ENCODE results near the gene NCAPG.

Gene NCAPG

DNA sequence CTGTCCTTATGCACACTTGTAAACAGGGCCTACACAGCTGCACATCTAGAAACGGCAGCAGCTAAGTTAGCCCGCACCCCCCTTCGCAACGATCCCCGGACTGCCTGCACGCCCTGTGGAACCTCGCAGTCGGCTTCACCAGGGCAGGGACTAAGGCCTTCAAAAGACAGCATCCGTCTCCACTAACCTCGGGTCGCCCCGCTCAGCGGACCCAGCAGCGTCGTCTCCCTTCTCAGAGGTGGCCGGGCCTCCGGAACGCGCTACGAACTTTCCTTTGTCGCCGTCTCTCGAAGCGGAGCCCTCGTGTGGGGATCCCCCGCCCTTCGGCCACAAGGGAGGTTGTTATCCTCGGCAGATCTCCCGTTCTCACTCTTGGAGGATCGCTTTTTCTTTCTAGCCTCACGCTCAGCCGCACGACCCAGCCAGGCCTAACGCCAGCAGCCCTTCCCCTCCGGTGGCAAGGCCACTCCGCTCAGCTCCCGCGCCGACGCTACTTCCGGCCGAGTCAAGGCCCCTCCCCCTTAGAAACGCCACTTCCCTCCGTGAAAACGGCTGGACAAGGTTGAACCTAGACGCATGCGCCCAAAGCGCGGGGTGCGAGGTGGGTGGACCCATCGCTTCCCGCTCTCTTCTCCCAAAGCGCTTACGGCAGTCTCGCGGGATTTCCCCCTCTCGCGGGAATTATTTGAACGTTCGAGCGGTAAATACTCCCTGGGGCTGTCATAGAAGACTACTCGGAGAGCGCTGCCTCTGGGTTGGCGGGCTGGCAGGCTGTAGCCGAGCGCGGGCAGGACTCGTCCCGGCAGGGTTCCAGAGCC, at the start of gene NCAPG, which contains the start of gene DCAF16:
NCAPG (plus strand) TSS at position 720 of the 818 bp plus-strand sequence. CDS start 99 bp downstream, outside the sequence.
DCAF16 (minus strand) TSS at position 498 of the 818 bp plus-strand sequence. CDS start 6,616 bp downstream, outside the sequence.
- DNase-seq (ENCODE audit: low read depth) = peak; percentile 97
- no peak for TF ChIP-seq CTCF (conservative IDR thresholded peaks at IDR 0.05; ENCODE audit: low read depth, low read length)
- H3K4me3 ChIP-seq (ENCODE audit: low read length) = peak within 1 kb of the TSS; percentile 91

- H3K4me3 ChIP-seq (ENCODE audit: low read length) = no peak overlapping the region
- no peak for TF ChIP-seq CTCF (conservative IDR thresholded peaks at IDR 0.05; ENCODE audit: low read depth, low read length)
- DNase-seq (ENCODE audit: low read depth) = no peak
These were observed 49.7 kb upstream of the NCAPG start for GRCh38 chr4:17761062-17761461.

GRCh38 chr4:17762726-17763125, 48.1 kb upstream of the NCAPG start:
- TF ChIP-seq CTCF (conservative IDR thresholded peaks at IDR 0.05; ENCODE audit: low read depth, low read length) = peak; percentile 41
- H3K4me3 ChIP-seq (ENCODE audit: low read length) = no peak overlapping the region
- no peak for DNase-seq (ENCODE audit: low read depth)

DNA sequence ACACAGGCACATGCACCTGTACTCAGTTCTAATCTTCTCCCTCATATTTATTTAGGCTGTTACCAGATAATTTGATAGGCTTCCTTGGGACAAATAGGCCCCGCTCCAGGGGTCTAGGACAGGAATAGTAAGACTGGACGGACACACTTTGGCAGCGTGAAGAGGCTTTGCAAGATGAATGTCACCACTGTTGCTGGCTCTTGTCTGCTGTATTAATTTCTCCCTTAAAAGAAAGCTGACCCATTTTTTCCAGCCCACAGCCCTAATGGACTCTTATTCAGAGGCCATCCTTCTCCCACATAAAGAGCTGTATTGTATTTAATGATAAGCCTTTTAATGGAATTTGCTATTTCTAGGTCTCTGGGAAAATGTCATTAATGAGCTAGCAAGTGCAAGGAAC, 47.4 kb upstream of the NCAPG start:
- TF ChIP-seq CTCF (conservative IDR thresholded peaks at IDR 0.05; ENCODE audit: low read depth, low read length) = no peak
- H3K4me3 ChIP-seq (ENCODE audit: low read length) = no peak overlapping the region
- DNase-seq (ENCODE audit: low read depth) = no peak

DNA sequence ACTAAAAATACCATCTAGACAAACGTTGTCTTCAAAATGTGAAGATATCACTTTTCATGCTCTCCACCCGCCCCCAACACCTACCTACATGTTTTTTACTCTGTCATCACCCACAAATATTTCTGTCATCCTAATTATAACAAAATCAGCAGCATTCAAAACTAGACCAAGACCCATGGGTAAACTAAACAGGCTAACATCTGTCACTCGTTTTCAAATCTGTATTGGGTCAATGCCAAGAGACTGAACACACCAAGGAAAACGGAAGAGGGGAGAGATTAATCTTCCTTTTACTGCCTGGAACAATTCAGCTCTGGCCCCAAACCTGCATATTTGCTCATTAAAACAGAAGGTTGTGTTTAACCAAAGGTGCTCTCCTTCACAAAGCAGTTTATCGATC, 46.8 kb upstream of the NCAPG start:
- no peak for DNase-seq (ENCODE audit: low read depth)
- TF ChIP-seq CTCF (conservative IDR thresholded peaks at IDR 0.05; ENCODE audit: low read depth, low read length) = no peak
- H3K4me3 ChIP-seq (ENCODE audit: low read length) = no peak overlapping the region

DNA sequence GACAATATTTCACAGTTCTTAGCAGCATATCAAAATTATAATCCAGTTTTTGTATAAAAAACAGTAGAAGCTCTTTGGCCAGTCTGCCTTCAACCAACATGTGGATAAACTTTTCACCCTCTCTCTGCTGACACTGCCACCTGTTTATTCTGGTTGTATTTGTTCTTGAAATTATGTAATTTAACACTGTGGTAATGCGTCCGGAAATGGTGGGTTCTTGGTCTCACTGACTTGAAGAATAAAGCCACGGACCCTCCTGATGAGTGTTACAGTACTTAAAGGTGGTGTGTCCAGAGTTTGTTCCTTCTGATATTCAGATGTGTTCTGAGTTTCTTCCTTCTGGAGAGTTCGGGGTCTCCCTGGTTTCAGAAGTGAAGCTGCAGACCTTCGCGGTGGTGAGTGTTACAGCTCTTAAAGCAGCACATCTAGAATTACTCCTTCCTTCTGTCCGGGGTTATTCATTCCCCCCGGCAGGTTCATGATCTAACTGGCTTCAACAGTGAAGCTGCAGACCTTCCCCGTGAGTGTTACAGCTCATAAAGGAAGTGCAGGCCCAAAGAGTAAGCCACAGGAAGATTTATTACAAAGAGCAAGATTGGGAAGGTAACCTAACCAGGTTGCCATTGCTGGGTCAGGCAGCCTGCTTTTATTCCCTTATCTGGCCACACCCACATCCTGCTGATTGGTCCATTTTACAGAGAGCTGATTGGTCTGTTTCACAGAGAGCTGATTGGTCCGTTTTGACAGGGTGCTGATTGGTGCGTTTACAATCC, 45.1 kb upstream of the NCAPG start:
- H3K4me3 ChIP-seq (ENCODE audit: low read length) = no peak overlapping the region
- no peak for TF ChIP-seq CTCF (conservative IDR thresholded peaks at IDR 0.05; ENCODE audit: low read depth, low read length)
- no peak for DNase-seq (ENCODE audit: low read depth)

All from retinal pigment epithelial cell (primary cell).